Astrocyte of the cerebellum (primary cell): ENCODE results near the gene CTRB1.
"Not testable (repeated sequence)": the region's sequence is repeated elsewhere in the genome, so short reads cannot be mapped to it uniquely, and the experiment has no call there.

ENCODE experiments used
- DNase-seq: peaks from one replicate; pipeline ENCODE4 v3.0.0-alpha.2; 2011; ENCODE audit warnings: low read depth
- H3K4me3 ChIP-seq: 2 replicates; pipeline ENCODE4 v1.5.1; 2011; ENCODE audit warnings: mild to moderate bottlenecking, low read depth, low read length, moderate library complexity
- CTCF ChIP-seq: IDR thresholded peaks from 2 replicates; pipeline ENCODE4 v1.5.1; 2012; ENCODE audit warnings: low read length, low read depth, moderate library complexity, mild to moderate bottlenecking; ENCODE audit errors: missing control alignments
- in situ Hi-C: cut with HindIII; loops from 2 replicates; pipeline ENCODE4 v1.10.0; 2017; ENCODE audit warnings: low sequenced_read_pairs

The CTRB1 gene

GRCh38 chr16:75208242-75208825 lies 10.5 kb upstream of the CTRB1 start:
- H3K4me3 ChIP-seq = no peak overlapping the region
- TF ChIP-seq CTCF = no peak
- in situ Hi-C loops = no loop called here
- no peak for DNase-seq

GRCh38 chr16:75208861-75209505 lies 9.8 kb upstream of the CTRB1 start:
- H3K4me3 ChIP-seq = no peak overlapping the region
- no peak for TF ChIP-seq CTCF
- in situ Hi-C loops = no loop called here

GRCh38 chr16:75209514-75209913 lies 9.3 kb upstream of the CTRB1 start:
- DNase-seq, in situ Hi-C loops: not testable (repeated sequence)

More at GRCh38 chr16:75208861-75209505, 9.8 kb upstream of the CTRB1 start:
- DNase-seq = no peak

GRCh38 chr16:75209944-75210343 lies 8.8 kb upstream of the CTRB1 start:
- TF ChIP-seq CTCF = no peak
- H3K4me3 ChIP-seq = no peak overlapping the region
- in situ Hi-C loops = no loop called here
- no peak for DNase-seq

More at GRCh38 chr16:75209514-75209913, 9.3 kb upstream of the CTRB1 start:
- H3K4me3 ChIP-seq = not testable (repeated sequence)

GRCh38 chr16:75211286-75211685 lies 7.5 kb upstream of the CTRB1 start:
- DNase-seq, in situ Hi-C loops: not testable (repeated sequence)

GRCh38 chr16:75216127-75216526 lies 2.7 kb upstream of the CTRB1 start:
- no peak for TF ChIP-seq CTCF
- in situ Hi-C loops = no loop called here
- no peak overlapping the region for H3K4me3 ChIP-seq
- peak; percentile 18 for DNase-seq

More at GRCh38 chr16:75211286-75211685, 7.5 kb upstream of the CTRB1 start:
- H3K4me3 ChIP-seq = not testable (repeated sequence)

- no peak for TF ChIP-seq CTCF
- DNase-seq = no peak
- H3K4me3 ChIP-seq = no peak overlapping the region
- in situ Hi-C loops = no loop called here
These were observed 2.2 kb upstream of the CTRB1 start for GRCh38 chr16:75216576-75216975.
